IPS-20b (cell line): ENCODE measurements around the gene CORO7.

ENCODE experiments used
- H3K27ac ChIP-seq: one replicate; pipeline ENCODE4 v1.5.1; 2013; ENCODE audit warnings: low read length
- H3K27me3 ChIP-seq: 2 replicates; pipeline ENCODE4 v1.6.1; 2013; ENCODE audit warnings: mild to moderate bottlenecking, low read length, inconsistent platforms; ENCODE audit not compliant: insufficient read depth
- H3K36me3 ChIP-seq: 2 replicates; pipeline ENCODE4 v1.6.1; 2013; ENCODE audit warnings: low read depth, mild to moderate bottlenecking, inconsistent platforms, low read length, moderate library complexity; ENCODE audit not compliant: insufficient read depth
- H3K4me1 ChIP-seq: 2 replicates; pipeline ENCODE4 v1.6.1; 2013; ENCODE audit warnings: mild to moderate bottlenecking, control low read depth, inconsistent platforms, low read length, moderate library complexity; ENCODE audit not compliant: insufficient read depth
- H3K4me3 ChIP-seq: 2 replicates; pipeline ENCODE4 v1.5.1; 2013; ENCODE audit warnings: mild to moderate bottlenecking, low read length, inconsistent platforms
- H3K9ac ChIP-seq: 2 replicates; pipeline ENCODE4 v1.6.1; 2013; ENCODE audit warnings: low read depth, mild to moderate bottlenecking, inconsistent platforms, low read length, moderate library complexity
- H3K9me3 ChIP-seq: 2 replicates; pipeline ENCODE4 v1.6.1; 2013; ENCODE audit warnings: mild to moderate bottlenecking, low read depth, low read length, inconsistent platforms; ENCODE audit not compliant: insufficient read depth

The CORO7 gene

DNA sequence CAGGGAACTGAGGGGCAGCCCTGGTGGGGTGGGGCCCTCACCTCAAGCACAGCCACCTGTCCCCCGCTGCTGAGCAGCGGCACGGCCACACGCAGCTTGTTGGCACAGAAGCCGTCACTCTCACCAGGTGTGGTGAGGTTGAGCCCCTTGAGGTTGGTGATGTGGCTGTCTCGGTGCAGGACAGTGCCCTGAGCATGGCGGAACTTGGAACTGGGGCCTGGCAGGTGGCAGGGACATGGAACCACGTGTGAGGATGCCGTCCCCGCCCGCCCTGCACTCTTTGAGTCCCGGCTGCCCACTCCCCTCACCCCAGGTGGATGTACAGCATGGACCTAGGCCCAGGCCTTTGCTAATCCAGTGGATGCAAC is 54.5 kb downstream of the CORO7 start:
- Histone ChIP-seq H3K27ac (no peak overlapping the region), H3K9ac (no peak overlapping the region), H3K36me3 (no peaks in the 10 kb centered on the region), H3K4me1 (no peaks in the 10 kb centered on the region), H3K9me3 (no peaks in the 10 kb centered on the region), H3K4me3 (no peak overlapping the region), H3K27me3 (no peaks in the 10 kb centered on the region)

DNA sequence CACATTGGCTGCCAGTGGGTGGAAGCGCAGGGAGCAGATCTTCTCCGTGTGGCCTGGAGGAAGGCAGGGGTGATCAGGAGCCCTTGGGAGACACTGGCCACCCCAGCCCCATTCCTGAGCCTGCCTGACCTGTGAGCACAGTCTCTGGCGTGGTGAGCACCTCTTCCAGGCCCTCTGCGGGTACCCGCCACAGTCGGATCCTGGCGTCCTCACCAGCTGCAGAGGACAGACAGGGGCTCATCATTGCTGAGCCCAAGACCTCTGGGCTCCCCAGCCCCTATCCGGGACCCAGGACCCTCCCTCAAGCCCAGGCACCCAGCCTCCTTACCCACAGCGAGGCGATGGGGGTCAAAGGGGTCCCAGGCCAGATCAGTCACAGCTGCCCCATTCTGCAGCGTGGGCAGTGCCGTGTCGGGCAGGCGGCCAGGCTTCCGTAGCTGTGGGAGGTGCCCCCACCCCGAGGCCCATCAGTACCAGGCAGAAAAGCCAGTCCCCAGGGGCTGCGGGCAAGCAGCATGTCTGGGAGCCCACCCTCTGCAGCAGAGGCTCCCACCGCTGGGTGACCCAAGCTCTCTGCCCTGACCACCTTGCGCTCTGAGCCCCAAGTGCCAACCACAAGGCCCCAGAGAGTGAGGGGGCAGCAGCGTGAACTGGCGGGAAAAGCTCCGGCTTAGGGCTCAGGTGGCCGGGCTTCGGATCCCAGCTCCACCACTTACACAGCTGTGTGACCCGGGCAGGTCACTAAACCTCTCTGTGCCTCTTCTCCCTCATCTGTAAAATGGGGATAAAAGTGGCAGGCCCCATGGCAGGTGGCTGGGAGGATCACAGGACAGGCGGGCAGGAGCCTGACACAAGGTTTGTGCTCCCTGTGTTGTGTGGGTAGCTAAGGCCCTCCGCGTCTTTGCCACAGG is 55.1 kb downstream of the CORO7 start:
- H3K9ac ChIP-seq: no peak overlapping the region
- no peak overlapping the region for H3K27ac ChIP-seq
- no peaks in the 10 kb centered on the region for H3K9me3 ChIP-seq
- no peaks in the 10 kb centered on the region for H3K27me3 ChIP-seq
- no peaks in the 10 kb centered on the region for H3K36me3 ChIP-seq
- H3K4me1 ChIP-seq: no peaks in the 10 kb centered on the region
- no peak overlapping the region for H3K4me3 ChIP-seq

DNA sequence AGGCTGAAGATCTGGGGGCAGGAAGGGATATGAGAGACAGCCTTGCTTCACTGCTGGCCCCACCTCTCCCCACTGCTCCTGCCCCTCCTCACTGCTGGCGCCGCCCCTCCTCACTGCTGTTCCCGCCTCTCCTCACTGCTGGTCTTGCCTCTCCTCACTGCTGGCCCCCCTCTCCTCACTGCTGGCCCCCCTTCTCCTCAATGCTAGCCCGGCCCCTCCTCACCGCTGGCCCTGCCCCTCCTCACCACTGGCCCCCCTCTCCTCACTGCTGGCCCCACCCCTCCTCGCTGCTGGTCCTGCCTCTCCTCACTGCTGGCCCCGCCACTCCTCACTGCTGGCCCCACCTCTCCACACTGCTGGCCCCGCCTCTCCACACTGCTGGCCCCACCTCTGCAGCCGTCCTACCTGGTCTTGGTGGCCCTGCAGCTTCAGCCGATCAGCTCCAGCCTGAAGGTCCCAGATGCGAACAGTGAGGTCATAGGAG is 55.8 kb downstream of the CORO7 start:
- Histone ChIP-seq H3K27ac (no peak overlapping the region), H3K9ac (no peak overlapping the region), H3K4me1 (no peaks in the 10 kb centered on the region), H3K27me3 (no peaks in the 10 kb centered on the region), H3K4me3 (no peak overlapping the region), H3K36me3 (no peaks in the 10 kb centered on the region), H3K9me3 (no peaks in the 10 kb centered on the region)

DNA sequence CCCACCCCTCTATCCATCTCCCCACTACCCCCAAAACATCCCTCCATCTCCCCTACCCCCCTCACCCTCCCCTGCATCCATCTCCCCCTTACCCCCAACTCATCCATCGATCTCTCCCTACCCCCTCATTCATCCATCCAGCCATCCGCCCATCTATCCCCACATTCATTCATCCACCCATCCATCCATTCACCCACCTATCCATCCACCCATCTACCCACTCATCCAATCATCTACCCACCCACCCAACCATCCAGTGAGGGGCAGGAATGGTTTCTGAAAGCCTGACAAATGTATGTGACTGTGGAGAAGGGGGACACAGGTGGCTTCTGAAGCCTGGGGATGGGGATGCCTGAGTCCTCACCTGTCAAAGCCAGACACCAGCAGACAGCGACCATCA is 56.5 kb downstream of the CORO7 start:
- no peaks in the 10 kb centered on the region for H3K27me3 ChIP-seq
- H3K36me3 ChIP-seq: no peaks in the 10 kb centered on the region
- no peaks in the 10 kb centered on the region for H3K9me3 ChIP-seq
- H3K4me1 ChIP-seq: no peaks in the 10 kb centered on the region
- H3K9ac ChIP-seq: no peak overlapping the region
- no peak overlapping the region for H3K4me3 ChIP-seq
- no peak overlapping the region for H3K27ac ChIP-seq

DNA sequence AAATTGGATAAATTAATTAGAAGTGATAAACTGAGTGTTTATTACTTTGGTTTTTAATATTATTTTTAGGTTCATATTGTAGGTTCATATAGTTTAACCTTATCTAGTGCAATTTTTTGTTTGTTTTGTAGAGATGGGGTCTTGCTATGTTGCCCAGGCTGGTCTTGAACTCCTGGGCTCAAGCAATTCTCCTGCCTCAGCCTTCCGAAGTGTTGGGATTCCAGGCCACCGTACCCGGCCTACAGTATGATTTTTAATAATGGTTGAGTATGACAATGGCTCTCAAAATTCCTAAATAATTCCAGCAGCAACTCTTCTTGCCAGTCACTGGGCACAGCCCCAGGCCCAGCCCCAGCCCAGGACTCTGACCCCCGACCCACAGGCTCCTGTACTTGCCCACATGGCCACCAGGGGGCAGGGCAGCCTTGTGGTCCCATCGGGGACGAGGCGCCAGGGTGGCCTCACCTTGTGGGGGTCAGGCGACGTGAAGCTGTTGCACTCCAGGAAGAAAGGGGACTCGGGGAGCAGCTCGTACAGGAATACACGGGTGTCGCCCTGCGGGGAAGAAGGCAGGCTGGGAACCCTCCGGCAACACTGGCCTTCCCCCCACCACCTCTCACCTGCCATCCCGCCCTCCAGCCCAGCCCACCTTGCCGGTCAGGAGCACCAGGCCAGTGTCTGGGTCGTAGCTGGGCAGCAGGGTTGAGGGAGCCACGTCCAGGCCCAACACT is 57.4 kb downstream of the CORO7 start:
- H3K4me1 ChIP-seq: no peaks in the 10 kb centered on the region
- no peaks in the 10 kb centered on the region for H3K36me3 ChIP-seq
- no peak overlapping the region for H3K27ac ChIP-seq
- no peak overlapping the region for H3K9ac ChIP-seq
- no peaks in the 10 kb centered on the region for H3K9me3 ChIP-seq
- H3K27me3 ChIP-seq: no peaks in the 10 kb centered on the region
- H3K4me3 ChIP-seq: no peak overlapping the region

DNA sequence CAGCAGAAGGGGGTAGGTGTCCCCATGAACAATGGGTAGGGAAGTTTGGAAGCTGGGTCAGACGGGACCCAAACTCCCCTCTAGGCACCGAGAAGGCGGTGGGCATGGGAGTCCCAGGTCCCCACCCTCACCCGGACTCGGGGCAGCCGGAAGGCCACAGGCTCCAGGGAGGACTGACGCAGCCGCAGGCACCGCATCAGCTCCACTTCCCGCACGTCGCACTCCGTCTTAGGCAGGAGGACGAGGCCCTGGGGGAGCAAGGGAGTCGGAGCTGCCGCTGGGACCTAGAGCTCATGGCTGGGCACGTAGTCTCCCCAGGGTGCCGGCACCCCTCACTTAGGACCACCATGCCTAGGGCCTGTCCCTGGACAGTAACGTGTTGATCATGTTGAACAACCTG is 58.2 kb downstream of the CORO7 start:
- H3K4me3 ChIP-seq: no peak overlapping the region
- no peaks in the 10 kb centered on the region for H3K36me3 ChIP-seq
- no peak overlapping the region for H3K27ac ChIP-seq
- no peak overlapping the region for H3K9ac ChIP-seq
- no peaks in the 10 kb centered on the region for H3K9me3 ChIP-seq
- H3K27me3 ChIP-seq: no peaks in the 10 kb centered on the region
- no peaks in the 10 kb centered on the region for H3K4me1 ChIP-seq

DNA sequence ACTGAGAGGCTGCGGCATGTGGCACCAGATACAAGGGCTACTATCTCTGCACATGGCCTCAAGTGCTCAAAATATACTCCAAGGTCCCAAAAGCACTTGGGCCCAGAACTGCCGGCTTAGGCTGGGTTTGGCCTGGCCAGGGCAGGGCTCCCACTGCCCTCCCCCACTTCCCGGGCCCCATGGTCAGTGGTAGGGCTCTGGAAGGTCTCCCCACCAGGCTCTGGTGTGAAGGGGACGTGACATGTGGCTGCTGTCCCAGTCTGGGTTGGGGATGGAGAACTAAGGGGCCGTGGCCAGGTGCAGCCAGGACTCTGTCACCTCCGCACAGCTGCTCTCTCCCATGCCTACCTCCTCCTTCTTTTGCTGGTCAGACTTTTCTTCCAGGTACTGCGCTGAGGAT is 59.6 kb downstream of the CORO7 start:
- H3K9me3 ChIP-seq: no peaks in the 10 kb centered on the region
- H3K9ac ChIP-seq: no peak overlapping the region
- peaks cover 3% of the 10 kb centered on the region; the same call in 1 of the 2 replicates for H3K27me3 ChIP-seq
- no peak overlapping the region for H3K4me3 ChIP-seq
- H3K4me1 ChIP-seq: no peaks in the 10 kb centered on the region
- no peaks in the 10 kb centered on the region for H3K36me3 ChIP-seq
- no peak overlapping the region for H3K27ac ChIP-seq

DNA sequence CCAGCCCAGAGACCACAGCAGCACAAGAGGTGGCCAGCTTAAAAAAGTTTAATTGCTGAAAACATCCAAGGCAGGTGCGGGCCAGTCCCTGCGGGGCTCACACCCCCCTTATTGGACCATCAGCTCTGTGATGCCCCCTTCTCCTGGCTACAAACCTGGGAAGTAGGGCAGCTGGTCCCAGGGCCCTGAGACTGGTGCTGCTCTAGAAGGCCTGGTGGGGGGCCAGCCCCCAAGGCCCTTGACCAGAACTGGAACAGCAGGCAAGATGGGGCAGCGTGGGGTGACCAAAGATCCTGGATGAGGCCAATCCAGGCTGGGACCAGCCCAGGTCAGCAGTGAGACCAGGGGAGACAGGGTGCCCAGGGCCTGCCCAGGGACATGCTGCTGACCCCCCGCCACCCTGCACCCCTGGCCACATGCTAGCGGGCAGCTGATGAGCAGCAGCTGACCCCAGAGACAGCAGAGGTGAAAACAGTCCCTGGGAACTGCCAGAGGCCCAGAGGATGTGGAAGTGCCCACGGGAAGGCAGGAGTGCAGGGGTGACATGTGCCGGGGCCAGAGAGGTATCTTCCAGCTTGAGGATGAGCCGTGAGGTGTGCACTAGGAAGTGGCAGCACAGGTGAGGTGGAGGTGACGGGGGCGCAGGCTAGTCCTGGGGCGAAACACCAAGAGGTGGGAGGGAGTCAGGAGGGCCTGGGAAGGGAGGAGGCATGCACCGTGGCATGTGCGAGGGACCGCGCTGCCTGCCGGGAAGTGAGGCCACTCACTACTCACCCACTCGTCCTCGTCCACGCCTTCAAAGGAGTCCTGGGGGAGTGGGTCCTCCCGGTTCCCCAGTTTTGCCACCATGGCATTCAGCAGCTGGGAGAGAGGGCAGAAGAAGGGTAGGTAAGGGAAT is 61.6 kb downstream of the CORO7 start:
- Histone ChIP-seq H3K27me3 (peaks cover 4% of the 10 kb centered on the region; the same call in 1 of the 2 replicates), H3K27ac (no peak overlapping the region), H3K9me3 (no peaks in the 10 kb centered on the region), H3K4me1 (peaks cover 2% of the 10 kb centered on the region; the same call in 1 of the 2 replicates), H3K36me3 (no peaks in the 10 kb centered on the region), H3K9ac (no peak overlapping the region), H3K4me3 (no peak overlapping the region)

DNA sequence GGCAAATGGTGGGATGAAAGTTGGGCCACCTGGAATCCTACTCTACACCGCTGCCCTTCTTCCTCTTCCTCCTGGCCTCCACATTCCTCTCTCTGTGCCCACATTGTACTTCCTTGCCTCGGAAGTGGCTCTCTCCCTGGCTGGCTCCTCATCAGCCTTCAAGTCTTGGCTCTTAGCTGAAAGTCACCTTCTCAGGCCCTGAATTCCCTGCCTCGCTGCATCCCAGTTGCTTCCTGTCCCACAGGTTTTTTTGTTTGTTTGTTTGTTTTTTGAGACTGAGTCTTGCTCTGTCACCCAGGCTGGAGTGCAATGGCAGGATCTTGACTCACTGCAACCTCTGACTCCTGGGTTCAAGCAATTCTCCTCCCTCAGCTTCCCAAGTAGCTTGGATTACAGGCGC is 62.7 kb downstream of the CORO7 start:
- Histone ChIP-seq H3K36me3 (peaks cover 4% of the 10 kb centered on the region; the same call in 1 of the 2 replicates), H3K4me1 (peaks cover 3% of the 10 kb centered on the region; the same call in 1 of the 2 replicates), H3K9me3 (no peaks in the 10 kb centered on the region), H3K9ac (no peak overlapping the region), H3K27me3 (peaks cover 4% of the 10 kb centered on the region; the same call in 1 of the 2 replicates), H3K4me3 (no peak overlapping the region), H3K27ac (no peak overlapping the region)

DNA sequence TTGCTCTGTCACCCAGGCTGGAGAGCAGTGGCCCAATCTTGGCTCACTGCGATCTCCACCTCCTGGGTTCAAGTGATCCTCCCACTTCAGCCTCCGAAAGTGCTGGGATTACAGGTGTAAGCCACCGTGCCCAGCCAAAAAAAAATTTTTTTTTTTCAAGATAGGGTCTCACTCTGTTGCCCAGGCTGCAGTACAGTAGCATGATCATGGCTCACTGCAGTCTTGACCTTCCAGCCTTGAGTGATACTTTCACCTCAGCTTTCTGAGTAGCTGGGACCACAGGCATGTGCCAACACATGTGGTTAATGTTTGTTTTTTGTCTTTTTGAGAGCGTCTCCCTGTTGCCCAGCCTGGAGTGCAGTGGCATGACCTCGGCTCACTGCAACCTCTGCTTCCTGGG is 63.6 kb downstream of the CORO7 start:
- Histone ChIP-seq H3K9ac (no peak overlapping the region), H3K9me3 (no peaks in the 10 kb centered on the region), H3K27me3 (peaks cover 4% of the 10 kb centered on the region; the same call in 1 of the 2 replicates), H3K27ac (no peak overlapping the region), H3K4me1 (peaks cover 3% of the 10 kb centered on the region; the same call in 1 of the 2 replicates), H3K36me3 (peaks cover 6% of the 10 kb centered on the region), H3K4me3 (no peak overlapping the region)

DNA sequence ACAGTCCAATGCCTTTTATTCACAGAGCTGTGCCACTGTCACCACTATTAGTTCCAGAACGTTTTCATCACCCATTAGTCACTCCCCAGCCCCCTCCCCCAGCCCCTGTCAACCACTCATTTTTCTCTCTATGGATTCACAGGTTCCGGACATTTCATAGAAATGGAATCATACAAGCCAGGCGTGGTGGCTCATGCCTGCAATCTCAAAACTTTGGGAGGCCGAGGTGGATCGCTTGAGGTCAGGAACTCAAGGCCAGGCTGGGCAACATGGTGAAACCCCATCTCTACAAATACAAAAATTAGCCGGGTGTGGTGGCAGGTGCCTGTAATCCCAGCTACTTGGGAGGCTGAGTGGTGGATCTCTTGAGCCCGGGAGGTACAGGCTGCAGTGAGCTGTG is 64.5 kb downstream of the CORO7 start:
- H3K4me3 ChIP-seq: no peak overlapping the region
- no peak overlapping the region for H3K9ac ChIP-seq
- no peak overlapping the region for H3K27ac ChIP-seq

More for the DNA sequence above, 64.5 kb downstream of the CORO7 start:
- Histone ChIP-seq H3K9me3 (no peaks in the 10 kb centered on the region), H3K27me3 (peaks cover 4% of the 10 kb centered on the region; the same call in 1 of the 2 replicates), H3K4me1 (peaks cover 3% of the 10 kb centered on the region; the same call in 1 of the 2 replicates), H3K36me3 (peaks cover 15% of the 10 kb centered on the region)
